Large intestine (tissue), 3 donors: ENCODE results near the gene CDYL. TPM values are rescaled to one million over a fixed set of nuclear protein-coding genes. Genes with fewer than 3 reads are reported as not detected.

ENCODE experiments used
- DNase-seq, 2 donors: peaks; one replicate each; pipeline versions ENCODE4 v3.0.0 to v3.0.0-alpha.2; 2013
- H3K27ac ChIP-seq: one replicate; pipeline ENCODE4 v1.5.1; 2013; ENCODE audit warnings: low read length
- H3K27me3 ChIP-seq: 2 replicates; pipeline ENCODE4 v1.6.1; 2013; ENCODE audit warnings: low read length; ENCODE audit not compliant: control insufficient read depth, insufficient read depth
- H3K36me3 ChIP-seq: 2 replicates; pipeline ENCODE4 v1.6.1; 2013; ENCODE audit warnings: low read length; ENCODE audit not compliant: control insufficient read depth, insufficient read depth
- H3K4me1 ChIP-seq: one replicate; pipeline ENCODE4 v1.6.1; 2013; ENCODE audit warnings: low read length; ENCODE audit not compliant: control insufficient read depth, insufficient read depth
- H3K4me3 ChIP-seq: one replicate; pipeline ENCODE4 v1.5.1; 2013; ENCODE audit warnings: low read length
- H3K9me3 ChIP-seq: one replicate; pipeline ENCODE4 v1.6.1; 2013; ENCODE audit warnings: mild to moderate bottlenecking, low read depth, low read length, moderate library complexity; ENCODE audit not compliant: control insufficient read depth
- WGBS: methylation state at CpG from one replicate; pipeline ENCODE4 v1.1.5; 2013; ENCODE audit warnings: low lambda C conversion rate; ENCODE audit not compliant: insufficient coverage; 5-methylcytosine and 5-hydroxymethylcytosine counted together
- polyA plus RNA-seq: library from polyadenylated mRNA; unstranded; fragments of 120-200 nt; gene quantifications from one replicate; pipeline ENCODE4 v1.2.1, GENCODE V29; 2013

CDYL gene
- polyA plus RNA-seq, 1 donor: 15.4 TPM

DNA sequence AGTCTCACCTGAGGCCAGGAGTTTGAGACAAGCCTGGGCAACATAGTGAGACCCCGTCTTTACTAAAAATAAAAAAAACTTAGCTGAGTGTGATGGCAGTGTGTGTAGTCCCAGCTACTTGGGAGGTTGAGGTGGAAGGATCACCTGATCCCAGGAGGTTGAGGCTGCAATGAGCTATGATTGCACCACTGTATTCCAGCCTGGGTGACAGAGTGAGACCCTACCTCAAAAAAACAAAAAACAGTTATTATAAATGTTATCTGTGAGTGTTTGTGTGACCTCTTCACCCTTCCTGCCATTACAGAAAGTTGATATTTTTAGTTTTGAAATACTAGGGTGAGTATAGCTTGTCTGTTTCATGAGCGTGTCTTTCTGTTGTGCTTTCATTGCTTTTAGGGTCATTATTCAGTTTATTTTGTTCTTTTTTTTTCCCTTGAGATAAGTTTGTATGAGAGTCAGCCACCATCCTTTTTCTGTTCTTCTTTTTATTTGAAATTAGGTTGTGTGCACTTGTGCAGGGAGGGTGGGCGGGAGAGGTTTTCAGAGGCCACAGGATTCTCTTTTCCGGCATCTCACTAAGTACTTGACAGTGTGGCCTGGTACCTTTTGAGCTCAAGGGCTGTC lies 26.2 kb downstream of the CDYL start:
- Histone ChIP-seq H3K27ac (no peak overlapping the region), H3K27me3 (no peaks in the 10 kb centered on the region), H3K36me3 (no peaks in the 10 kb centered on the region), H3K4me3 (no peak overlapping the region), H3K9me3 (peaks cover 3% of the 10 kb centered on the region), H3K4me1 (no peaks in the 10 kb centered on the region)
- no CpG with 5 or more reads among the region's 4 CpGs for WGBS
- no peak for DNase-seq

DNA sequence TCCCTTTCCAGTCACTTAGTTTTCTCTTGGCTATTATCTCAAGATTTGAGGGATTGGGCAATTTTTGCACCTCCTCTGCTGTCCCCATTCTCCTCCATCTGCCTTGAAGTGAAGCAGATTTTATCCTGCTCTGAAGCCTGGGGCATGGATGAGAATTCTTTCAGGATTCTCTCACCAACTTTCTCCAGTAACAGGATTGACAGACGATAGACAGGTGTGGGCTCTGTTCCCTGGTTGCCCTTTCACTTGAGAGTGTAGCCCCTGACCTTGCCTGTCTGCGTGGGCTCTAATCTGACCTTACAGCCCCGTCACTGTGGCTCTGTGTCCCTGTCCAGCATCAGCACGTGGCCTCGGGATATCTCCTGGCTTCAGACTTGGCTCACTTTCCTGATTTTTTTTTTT lies 27.1 kb downstream of the CDYL start:
- no peaks in the 10 kb centered on the region for H3K4me1 ChIP-seq
- H3K27ac ChIP-seq: no peak overlapping the region
- DNase-seq: no peak
- H3K36me3 ChIP-seq: no peaks in the 10 kb centered on the region
- no peaks in the 10 kb centered on the region for H3K27me3 ChIP-seq
- H3K9me3 ChIP-seq: peaks cover 3% of the 10 kb centered on the region
- WGBS: 54% methylated on average over 2 of the region's 5 CpGs
- H3K4me3 ChIP-seq: no peak overlapping the region

- Histone ChIP-seq H3K36me3 (no peaks in the 10 kb centered on the region), H3K9me3 (peaks cover 3% of the 10 kb centered on the region), H3K4me1 (no peaks in the 10 kb centered on the region), H3K4me3 (no peak overlapping the region), H3K27me3 (no peaks in the 10 kb centered on the region), H3K27ac (no peak overlapping the region)
- no CpG with 5 or more reads among the region's 6 CpGs for WGBS
- DNase-seq: no peak
Measured at GRCh38 chr6:4804095-4804494, 27.9 kb downstream of the CDYL start.

DNA sequence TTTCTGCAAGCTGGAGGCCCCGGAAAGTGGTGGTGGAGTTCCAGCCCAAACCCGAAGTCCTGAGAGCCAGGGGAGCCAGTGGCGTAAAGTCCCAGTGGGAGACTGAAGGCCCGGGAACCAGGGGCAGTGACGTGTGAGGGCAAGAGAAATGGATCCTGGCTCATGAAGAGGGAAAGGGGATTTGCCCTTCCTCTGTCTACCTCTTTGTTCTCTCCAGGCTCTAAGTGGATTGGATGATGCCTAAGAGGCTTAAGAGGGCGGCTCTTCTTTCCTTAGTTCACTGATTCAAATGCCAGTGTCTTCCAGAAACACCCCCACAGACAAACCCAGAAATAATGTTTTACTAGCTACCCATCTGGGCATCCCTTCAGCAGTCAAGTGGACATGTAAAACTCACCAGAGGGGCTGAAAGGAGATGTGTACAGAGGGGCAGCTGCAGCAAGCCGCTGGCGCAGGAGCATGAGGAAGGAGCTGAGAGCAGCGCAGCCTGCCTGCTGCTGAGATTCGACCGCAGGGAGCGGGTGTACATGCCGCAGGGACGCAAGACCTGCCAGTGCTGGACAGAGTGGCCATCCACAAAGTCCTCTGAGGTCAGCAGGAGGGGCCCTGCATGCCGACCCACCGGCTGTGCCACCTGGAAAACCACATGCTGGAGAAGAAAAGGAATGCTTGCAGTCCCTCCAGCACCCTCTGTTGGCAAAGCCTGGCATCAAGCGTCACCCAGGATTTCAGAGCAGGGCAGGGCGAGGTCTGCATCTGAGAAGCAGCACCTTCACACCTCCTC lies 29.5 kb downstream of the CDYL start:
- Histone ChIP-seq H3K36me3 (no peaks in the 10 kb centered on the region), H3K4me1 (no peaks in the 10 kb centered on the region), H3K9me3 (no peaks in the 10 kb centered on the region), H3K27ac (no peak overlapping the region), H3K27me3 (no peaks in the 10 kb centered on the region), H3K4me3 (no peak overlapping the region)
- WGBS: no CpG with 5 or more reads among the region's 18 CpGs
- DNase-seq: peak; percentile 18 to 43

DNA sequence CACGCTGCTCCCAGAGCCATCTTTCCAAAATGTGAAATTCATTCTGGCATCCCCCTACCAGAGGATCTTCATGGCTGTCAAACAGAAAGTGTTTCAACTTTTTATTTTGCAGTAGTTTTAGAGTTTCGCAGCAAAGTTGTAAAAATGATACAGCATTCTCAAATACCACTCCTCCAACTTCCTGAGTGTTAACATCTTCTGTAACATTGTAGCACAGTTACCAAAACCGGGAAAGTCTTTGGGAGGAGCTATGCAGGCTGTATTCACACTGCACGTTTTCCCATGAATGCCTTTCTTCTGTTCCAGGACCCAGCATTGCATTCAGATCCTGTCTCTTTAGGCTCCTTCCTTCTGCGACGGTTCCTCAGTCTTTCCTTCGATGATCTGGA lies 30.1 kb downstream of the CDYL start:
- Histone ChIP-seq H3K27me3 (no peaks in the 10 kb centered on the region), H3K4me3 (no peak overlapping the region), H3K36me3 (no peaks in the 10 kb centered on the region), H3K9me3 (no peaks in the 10 kb centered on the region), H3K27ac (no peak overlapping the region), H3K4me1 (no peaks in the 10 kb centered on the region)
- no peak for DNase-seq
- 86% methylated on average over 3 of the region's 7 CpGs for WGBS

DNA sequence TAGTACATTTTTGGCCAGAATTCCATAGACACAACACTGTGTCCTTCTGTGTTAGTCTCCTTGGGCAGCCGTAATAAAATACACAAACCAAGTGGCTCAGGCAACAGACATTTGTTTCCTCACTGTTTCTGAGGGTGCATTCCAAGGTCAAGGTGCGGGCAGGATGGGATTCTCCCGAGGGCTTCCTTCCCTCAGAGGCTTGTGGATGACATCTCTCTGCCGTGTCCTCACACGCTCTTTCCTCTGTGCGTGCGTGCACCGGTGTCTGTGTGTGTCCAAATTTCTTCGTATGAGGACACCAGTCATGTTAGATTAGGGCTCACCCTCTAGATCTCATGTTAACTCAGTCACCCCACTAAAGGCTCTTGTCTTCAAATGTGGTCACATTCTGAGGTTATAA lies 30.6 kb downstream of the CDYL start:
- no CpG with 5 or more reads among the region's 9 CpGs for WGBS
- H3K4me1 ChIP-seq: no peaks in the 10 kb centered on the region
- no peaks in the 10 kb centered on the region for H3K36me3 ChIP-seq

DNA sequence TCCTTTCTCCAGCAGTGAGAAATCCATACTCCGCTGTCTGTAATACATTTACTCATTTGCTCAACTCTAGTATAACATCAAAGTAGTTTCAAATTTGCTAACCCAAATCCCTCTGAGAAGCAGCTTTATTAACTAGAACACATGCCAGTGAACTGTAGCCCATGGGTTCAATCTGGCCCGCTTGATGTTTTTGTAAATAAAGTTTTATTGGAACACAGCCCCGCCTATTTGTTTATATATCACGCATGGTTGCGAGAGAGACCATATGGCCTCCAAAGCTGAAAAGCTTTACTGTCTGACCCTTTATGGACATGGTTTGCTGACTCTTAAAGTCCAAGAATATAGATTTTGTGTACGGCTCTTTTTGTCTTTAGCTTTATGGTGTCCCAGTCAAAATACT lies 32.2 kb downstream of the CDYL start:
- H3K4me1 ChIP-seq: no peaks in the 10 kb centered on the region
- 100% methylated on average over 1 of the region's 6 CpGs for WGBS
- DNase-seq: no peak
- H3K27me3 ChIP-seq: no peaks in the 10 kb centered on the region
- no peaks in the 10 kb centered on the region for H3K36me3 ChIP-seq
- H3K9me3 ChIP-seq: no peaks in the 10 kb centered on the region
- H3K4me3 ChIP-seq: no peak overlapping the region
- no peak overlapping the region for H3K27ac ChIP-seq

More for the DNA sequence above, 30.6 kb downstream of the CDYL start:
- no peaks in the 10 kb centered on the region for H3K9me3 ChIP-seq
- no peaks in the 10 kb centered on the region for H3K27me3 ChIP-seq
- no peak for DNase-seq
- H3K27ac ChIP-seq: no peak overlapping the region
- no peak overlapping the region for H3K4me3 ChIP-seq

GRCh38 chr6:4809999-4810918 lies 34.1 kb downstream of the CDYL start:
- no peak overlapping the region for H3K27ac ChIP-seq

DNA sequence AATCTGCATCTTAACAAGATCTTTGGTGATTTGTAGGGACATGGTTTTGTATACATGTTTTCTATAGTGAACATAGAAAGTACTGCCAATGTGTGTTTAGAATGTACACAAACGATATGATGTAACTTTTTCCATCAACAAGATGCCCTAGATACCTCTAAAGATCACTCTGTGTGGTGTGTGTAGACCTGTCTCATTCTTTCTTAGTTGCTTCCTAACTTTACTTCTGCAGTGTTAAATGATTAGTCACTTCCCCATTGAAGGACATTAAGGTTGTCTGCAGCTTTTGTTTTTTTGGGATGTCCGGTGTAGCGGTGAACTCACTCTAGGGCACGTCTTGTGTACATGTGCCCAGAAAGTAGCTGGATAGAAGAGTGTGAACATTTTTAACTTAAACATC lies 35.9 kb downstream of the CDYL start:
- Histone ChIP-seq H3K27ac (no peak overlapping the region), H3K36me3 (no peaks in the 10 kb centered on the region), H3K4me1 (peaks cover 6% of the 10 kb centered on the region), H3K4me3 (no peak overlapping the region), H3K27me3 (no peaks in the 10 kb centered on the region), H3K9me3 (no peaks in the 10 kb centered on the region)
- DNase-seq: no peak
- WGBS: 100% methylated on average over 1 of the region's 4 CpGs

More at GRCh38 chr6:4809999-4810918, 34.1 kb downstream of the CDYL start:
- no peaks in the 10 kb centered on the region for H3K9me3 ChIP-seq
- no CpG with 5 or more reads among the region's 5 CpGs for WGBS
- no peak for DNase-seq
- peaks cover 6% of the 10 kb centered on the region for H3K4me1 ChIP-seq
- H3K36me3 ChIP-seq: no peaks in the 10 kb centered on the region
- no peaks in the 10 kb centered on the region for H3K27me3 ChIP-seq
- H3K4me3 ChIP-seq: no peak overlapping the region

DNA sequence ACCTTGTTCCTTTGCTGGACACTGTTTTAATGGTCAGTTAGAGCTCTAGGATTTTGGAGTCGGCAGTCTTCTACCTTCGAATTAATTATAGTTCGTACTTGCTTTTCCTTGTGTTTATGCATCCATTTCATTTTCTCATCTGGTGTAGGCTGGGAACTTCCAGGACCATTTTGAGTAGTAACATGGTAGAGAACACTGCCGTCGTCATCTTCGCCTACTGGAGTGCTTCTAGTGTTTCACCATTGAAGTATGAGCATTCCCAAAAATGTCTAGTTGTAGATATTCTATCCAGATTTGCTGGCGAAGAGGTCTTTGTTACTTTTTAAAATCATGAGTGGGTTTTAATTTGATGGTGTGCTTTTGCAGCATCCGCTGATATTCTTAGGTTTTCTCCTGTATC lies 36.9 kb downstream of the CDYL start:
- 95% methylated on average over 4 of the region's 8 CpGs for WGBS
- peaks cover 6% of the 10 kb centered on the region for H3K4me1 ChIP-seq
- no peak for DNase-seq
- H3K4me3 ChIP-seq: no peak overlapping the region
- H3K27ac ChIP-seq: no peak overlapping the region
- H3K27me3 ChIP-seq: no peaks in the 10 kb centered on the region
- no peaks in the 10 kb centered on the region for H3K36me3 ChIP-seq
- H3K9me3 ChIP-seq: no peaks in the 10 kb centered on the region
